Ureter (tissue), 1 donor: ENCODE results near the gene GNAI1. TPM values are rescaled to one million over a fixed set of nuclear protein-coding genes. Genes with fewer than 3 reads are reported as not detected.

Experiments
- DNase-seq: peaks from one replicate; pipeline ENCODE4 v3.0.0-alpha.2; 2020; ENCODE audit warnings: low spot score
- total RNA-seq: library from RNA; stranded (reverse); gene quantifications from one replicate; pipeline ENCODE4 v1.2.4, GENCODE V29; 2023
- donor health status: DM: yes; HTN: yes; CAD: no.

The GNAI1 gene
- total RNA-seq, 1 donor from 2014 or later = 53.6 TPM

DNA sequence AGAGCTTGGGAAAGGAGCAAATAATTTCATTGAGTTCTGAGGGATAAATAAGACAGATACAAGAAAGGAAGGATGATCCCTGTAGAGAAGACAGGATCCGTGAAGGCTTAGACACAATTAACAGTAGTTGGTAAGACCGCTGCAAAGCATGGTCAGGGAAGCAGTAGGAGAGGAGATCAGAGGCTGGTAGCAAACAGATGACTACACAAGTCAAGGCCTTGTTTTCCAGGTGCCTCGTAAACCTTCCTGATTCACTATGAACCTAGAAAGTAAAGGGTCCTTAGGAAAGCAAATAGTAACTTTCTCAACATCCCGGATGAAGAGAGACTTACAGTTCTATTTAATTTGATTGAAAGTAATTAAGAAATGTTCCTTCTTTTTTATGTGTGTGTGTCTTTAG, 118.6 kb downstream of the GNAI1 start:
- no peak for DNase-seq

DNA sequence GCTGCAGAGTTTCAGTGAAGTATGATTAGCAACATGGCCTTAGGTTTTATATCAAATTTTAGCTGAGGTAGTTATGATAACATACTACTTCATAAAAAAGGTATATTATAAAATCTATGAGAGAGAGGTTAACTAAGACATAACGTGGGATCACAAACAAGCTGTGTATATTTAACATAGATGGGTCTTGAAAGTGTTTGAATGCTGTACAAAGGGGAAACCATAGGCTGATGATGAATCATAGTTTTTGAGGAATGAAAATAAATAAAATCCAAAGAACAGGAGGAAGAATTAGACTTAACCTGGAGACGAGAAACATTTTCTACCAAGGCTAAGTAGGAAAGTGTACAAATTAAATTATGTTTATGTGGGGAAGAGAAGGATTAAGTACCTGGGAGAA, 119.0 kb downstream of the GNAI1 start:
- DNase-seq = no peak

DNA sequence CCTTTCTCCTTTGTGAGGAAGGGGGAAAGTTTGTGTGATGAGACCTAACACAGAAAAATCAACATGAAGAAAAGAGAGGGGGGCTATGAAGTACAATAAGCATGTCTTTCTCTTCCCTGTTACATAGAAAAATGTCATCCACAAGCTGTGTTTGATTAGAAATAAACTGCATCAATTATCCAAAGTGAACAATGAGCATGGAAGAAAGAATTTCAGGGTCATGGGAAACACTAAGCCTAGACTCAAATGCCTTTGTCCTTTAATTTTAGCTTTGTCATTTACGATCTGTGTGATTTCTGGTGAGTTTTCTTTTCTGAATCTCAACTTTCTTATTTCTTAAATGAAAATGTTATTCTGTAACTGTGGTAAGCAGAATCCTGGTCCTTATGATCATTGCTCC, 121.0 kb downstream of the GNAI1 start:
- DNase-seq = no peak

DNA sequence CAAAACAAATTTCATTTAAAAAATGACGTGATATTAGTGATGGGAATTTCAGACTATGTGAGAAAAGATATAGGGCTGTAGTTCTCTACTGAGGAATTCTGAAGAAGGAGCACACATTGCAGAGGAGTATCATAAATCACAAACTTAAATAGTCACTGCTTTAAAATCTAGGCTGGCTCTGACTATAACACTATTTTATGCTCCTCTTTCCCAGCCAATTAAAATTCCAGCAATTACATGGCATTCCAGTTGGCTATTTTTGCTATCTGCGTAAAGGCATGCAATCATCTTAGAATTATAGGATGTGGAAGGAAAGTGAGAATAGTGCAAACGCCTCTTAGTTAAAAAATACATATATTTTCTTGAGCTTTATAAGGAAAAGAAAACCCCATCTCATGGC, 123.1 kb downstream of the GNAI1 start:
- no peak for DNase-seq

DNA sequence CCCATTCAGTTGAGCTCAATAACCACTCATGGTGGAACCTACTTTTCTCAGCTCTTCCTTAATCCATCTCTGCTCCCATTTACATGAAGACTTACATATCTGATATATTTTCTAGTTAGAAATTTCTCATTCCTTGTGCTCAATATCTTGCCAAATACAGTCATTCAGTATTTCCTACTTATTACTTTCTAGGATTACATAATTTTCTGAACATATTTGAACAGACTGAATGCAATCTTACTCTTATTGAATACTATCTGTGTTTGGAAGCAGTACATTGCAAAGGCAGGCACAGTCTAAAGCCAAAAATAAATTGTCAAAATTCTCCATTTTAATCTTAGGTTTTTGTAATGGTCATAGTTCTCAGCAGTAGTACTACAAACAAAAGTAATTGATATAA, 126.0 kb downstream of the GNAI1 start:
- no peak for DNase-seq

DNA sequence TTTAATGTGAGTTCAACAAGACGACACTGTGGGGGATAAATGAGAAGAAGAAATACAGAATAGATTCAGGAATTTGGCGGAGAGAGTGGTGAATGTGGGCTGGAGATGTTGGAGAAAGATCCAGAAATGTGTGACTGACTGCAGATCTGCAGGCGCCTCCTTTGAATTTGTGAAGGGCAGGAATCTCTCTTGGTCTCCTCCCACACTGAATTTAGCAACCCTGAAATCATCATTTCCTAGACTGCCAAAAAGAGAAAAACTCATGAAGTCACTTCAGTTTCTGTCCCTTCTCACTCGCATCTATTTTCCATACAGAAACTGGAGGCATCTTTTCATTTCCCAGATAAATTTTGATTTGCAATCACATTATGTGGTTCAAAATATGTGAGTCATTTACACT, 128.7 kb downstream of the GNAI1 start:
- no peak for DNase-seq

DNA sequence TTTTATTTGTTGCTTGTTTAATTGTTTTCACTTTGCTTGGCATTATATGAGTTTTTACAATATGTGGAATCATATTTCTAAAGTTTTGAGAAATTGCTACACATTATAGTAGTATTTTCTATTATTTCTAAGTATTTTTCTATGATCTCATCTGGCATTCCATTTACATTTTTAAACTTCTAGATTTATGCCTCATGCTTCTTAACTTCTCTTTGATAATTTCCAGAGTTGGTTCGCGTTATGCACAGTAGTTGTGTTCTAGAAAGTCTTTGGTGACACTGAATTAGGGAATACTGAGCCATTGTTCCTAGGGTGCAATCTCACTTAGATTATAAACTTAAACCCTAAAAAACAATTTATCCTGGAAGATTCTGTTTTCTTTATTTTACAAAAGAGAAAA, 129.2 kb downstream of the GNAI1 start:
- no peak for DNase-seq

DNA sequence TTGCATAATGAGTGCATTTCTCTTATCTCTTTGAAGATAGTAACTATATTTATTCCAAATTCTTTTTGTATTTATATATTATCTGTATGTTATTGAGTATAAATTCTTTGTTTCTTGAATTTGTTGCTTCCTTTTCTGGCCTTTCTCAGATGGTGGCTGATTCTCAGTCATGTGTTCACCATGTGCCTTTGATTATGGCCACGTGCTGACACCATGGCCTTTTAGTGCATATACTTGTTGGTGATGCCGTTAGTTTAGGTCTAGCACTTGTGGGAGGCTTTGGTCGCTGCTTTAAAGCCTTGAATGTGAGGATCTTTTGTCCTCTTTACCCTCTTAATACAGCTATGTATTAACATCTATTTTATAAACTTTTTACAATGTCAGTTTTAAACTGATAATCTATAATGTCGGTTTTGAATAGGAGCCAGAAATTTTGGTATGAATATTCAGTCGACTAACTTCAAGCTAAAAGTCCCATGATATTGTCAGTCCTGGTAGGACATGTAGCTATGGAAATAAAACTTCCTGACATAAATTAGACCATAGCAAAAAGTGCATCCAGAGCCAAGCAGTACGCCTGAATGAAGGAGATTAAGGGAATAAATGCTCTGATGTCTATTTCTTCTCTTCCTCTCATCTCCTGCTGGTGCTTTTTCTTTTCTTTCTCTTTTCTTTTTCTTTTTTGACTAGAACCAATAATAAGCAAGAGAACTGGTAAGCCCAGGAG, 130.3 kb downstream of the GNAI1 start:
- no peak for DNase-seq

DNA sequence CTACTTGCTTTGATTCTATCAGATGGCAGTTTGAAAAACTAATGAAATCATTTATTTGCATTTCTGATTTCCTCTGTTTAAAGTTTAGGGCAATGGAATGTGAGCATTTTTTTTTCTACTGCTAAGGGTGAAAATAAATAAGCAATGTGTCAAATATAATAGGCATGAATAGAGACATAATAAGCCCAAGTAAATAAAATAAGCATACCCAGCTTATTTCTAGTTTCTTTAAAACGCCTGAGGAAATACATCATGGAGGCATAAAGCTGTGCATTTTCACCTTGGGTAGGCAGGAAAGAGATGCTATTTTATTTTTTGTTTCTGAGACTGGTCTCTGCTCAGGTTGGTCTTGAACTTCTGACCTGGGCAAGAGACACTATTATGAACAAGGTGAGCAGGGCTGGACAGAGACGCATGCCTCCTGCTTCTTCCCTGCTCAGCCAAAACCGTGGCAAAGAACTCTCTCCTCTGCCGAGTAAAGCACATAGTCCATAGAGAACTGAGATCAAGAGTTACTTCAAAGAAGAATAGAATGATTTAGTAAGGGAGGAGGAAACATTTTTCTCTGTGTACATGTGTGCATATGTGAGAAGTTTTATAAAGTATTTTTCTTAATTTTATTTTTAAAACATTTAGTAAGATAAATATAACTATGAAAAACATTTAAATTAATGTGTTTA, 138.1 kb downstream of the GNAI1 start:
- no peak for DNase-seq

DNA sequence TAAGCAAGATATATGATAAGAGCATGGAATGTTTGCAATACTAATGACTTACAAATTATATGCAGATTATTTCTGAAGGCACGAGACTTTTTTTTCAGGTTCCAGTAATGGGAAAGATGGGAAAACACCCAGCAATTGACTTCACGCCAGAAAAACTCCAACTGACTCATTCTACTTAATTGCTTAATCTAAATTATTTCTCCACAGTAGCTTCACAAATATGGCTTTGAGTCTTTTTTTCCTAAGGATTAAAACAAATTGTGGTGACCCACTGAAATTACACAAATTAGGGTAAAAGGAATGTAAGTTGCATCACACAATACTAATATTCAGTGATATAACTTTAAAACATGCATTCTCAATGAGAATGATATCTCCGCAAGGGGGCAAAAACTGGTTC, 138.7 kb downstream of the GNAI1 start:
- DNase-seq = no peak

DNA sequence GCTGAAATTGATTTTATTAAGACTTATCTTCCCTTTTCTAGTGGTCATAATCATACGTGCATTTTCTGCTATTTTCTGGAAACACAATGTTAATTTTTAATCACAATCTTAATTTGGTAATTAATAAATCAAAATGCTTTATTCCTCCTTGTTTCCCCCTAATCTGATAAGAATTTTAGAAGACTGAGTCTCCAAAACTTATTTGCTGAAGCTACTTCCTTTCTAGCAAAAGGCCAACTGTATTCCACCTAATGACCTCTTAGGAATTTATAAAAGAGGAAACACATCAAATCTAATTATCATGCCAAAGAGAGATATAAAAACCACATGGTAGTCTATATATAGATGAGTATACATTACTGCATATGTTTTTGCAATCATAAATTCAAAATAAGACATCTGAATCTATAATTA, 140.6 kb downstream of the GNAI1 start:
- DNase-seq = no peak
